ENCODE measurements around the gene TUBB. TPM values are rescaled to one million over a fixed set of nuclear protein-coding genes. Genes with fewer than 3 reads are reported as not detected.

Gene TUBB
- total and polyA plus RNA-seq, 12 donors = 90.3 to 473 (median 214) TPM

- TF ChIP-seq POLR2A (IDR thresholded peaks at IDR 0.05) = no peak
- TF ChIP-seq, protein P1, sequence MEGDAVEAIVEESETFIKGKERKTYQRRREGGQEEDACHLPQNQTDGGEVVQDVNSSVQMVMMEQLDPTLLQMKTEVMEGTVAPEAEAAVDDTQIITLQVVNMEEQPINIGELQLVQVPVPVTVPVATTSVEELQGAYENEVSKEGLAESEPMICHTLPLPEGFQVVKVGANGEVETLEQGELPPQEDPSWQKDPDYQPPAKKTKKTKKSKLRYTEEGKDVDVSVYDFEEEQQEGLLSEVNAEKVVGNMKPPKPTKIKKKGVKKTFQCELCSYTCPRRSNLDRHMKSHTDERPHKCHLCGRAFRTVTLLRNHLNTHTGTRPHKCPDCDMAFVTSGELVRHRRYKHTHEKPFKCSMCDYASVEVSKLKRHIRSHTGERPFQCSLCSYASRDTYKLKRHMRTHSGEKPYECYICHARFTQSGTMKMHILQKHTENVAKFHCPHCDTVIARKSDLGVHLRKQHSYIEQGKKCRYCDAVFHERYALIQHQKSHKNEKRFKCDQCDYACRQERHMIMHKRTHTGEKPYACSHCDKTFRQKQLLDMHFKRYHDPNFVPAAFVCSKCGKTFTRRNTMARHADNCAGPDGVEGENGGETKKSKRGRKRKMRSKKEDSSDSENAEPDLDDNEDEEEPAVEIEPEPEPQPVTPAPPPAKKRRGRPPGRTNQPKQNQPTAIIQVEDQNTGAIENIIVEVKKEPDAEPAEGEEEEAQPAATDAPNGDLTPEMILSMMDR (IDR thresholded peaks at IDR 0.05) = no peak
- peaks cover 0 to 31% of the 10 kb centered on the region in 2 donors for H3K36me3 ChIP-seq (replicated peaks in 1 of 2)
Measured at GRCh38 chr6:30703011-30703410, 17.1 kb upstream of the TUBB start.

GRCh38 chr6:30703821-30704220, 16.3 kb upstream of the TUBB start:
- no peaks in the 10 kb centered on the region for H3K4me1 ChIP-seq (replicated peaks in 1 of 2)
- no peak overlapping the region for H3K4me3 ChIP-seq
- no peak for TF ChIP-seq POLR2A (IDR thresholded peaks at IDR 0.05)
- TF ChIP-seq, protein P1 (IDR thresholded peaks at IDR 0.05) = no peak
- 85 to 100% (median 92%) methylated on average over 2 to 4 of the region's 4 CpGs for WGBS, 4 donors
- no peaks in the 10 kb centered on the region for H3K9me3 ChIP-seq (replicated peaks in 1 of 3)
- no peak overlapping the region for H3K27ac ChIP-seq
- intact Hi-C loops (cut with DNase I) = no loop called here
- no peak for DNase-seq
- peaks cover 0 to 35% of the 10 kb centered on the region in 2 donors for H3K36me3 ChIP-seq (replicated peaks in 1 of 2)
- H3K27me3 ChIP-seq = no peaks in the 10 kb centered on the region

More at GRCh38 chr6:30703011-30703410, 17.1 kb upstream of the TUBB start:
- Histone ChIP-seq H3K9me3 (replicated peaks in 1 of 3) (no peaks in the 10 kb centered on the region), H3K4me3 (no peak overlapping the region), H3K4me1 (replicated peaks in 1 of 2) (no peaks in the 10 kb centered on the region), H3K27me3 (no peaks in the 10 kb centered on the region), H3K27ac (no peak overlapping the region)
- no peak for DNase-seq
- 94 to 100% (median 98%) methylated on average over 6 to 10 of the region's 10 CpGs for WGBS, 4 donors
- intact Hi-C loops (cut with DNase I) = no loop called here

- intact Hi-C loops (cut with DNase I) = no loop called here
- WGBS, 4 donors = 92 to 96% (median 94%) methylated on average over 4 of the region's 4 CpGs
- Histone ChIP-seq H3K27me3 (no peaks in the 10 kb centered on the region), H3K4me3 (no peak overlapping the region), H3K36me3 (replicated peaks in 1 of 2) (peaks cover 0 to 43% of the 10 kb centered on the region in 2 donors), H3K27ac (no peak overlapping the region), H3K4me1 (replicated peaks in 1 of 2) (no peaks in the 10 kb centered on the region), H3K9me3 (replicated peaks in 1 of 3) (no peaks in the 10 kb centered on the region)
- no peak for TF ChIP-seq POLR2A (IDR thresholded peaks at IDR 0.05)
- TF ChIP-seq, protein P1 (IDR thresholded peaks at IDR 0.05) = no peak
- no peak for DNase-seq
Measured at GRCh38 chr6:30705620-30706019, 14.5 kb upstream of the TUBB start.

- H3K4me3 ChIP-seq = no peak overlapping the region
- no peaks in the 10 kb centered on the region for H3K9me3 ChIP-seq (replicated peaks in 1 of 3)
- DNase-seq = no peak
- H3K27me3 ChIP-seq = no peaks in the 10 kb centered on the region
- WGBS, 4 donors = 85 to 95% (median 90%) methylated on average over 5 to 6 of the region's 6 CpGs
- peaks cover 0 to 55% of the 10 kb centered on the region in 2 donors for H3K36me3 ChIP-seq (replicated peaks in 1 of 2)
- no peak overlapping the region for H3K27ac ChIP-seq
- no peak for TF ChIP-seq POLR2A (IDR thresholded peaks at IDR 0.05)
- TF ChIP-seq, protein P1 (IDR thresholded peaks at IDR 0.05) = no peak
- no peaks in the 10 kb centered on the region for H3K4me1 ChIP-seq (replicated peaks in 1 of 2)
- intact Hi-C loops (cut with DNase I) = no loop called here
Measured at GRCh38 chr6:30707281-30707850, 12.8 kb upstream of the TUBB start.
